HG03354 (cell line): Measurements from ENCODE around the gene EFHB.
"Not testable (repeated sequence)": the region's sequence is repeated elsewhere in the genome, so short reads cannot be mapped to it uniquely, and the experiment has no call there.

Experiments used
- ATAC-seq: cut with Tn5 transposase; IDR thresholded peaks from one replicate; pipeline ENCODE4 v1.9.1; 2021; ENCODE audit warnings: mild to moderate bottlenecking; ENCODE audit not compliant: unreplicated experiment, poor library complexity, severe bottlenecking

EFHB gene

GRCh38 chr3:19931767-19932188 is 2.2 kb downstream of the EFHB start:
- peak; percentile 63 for ATAC-seq

DNA sequence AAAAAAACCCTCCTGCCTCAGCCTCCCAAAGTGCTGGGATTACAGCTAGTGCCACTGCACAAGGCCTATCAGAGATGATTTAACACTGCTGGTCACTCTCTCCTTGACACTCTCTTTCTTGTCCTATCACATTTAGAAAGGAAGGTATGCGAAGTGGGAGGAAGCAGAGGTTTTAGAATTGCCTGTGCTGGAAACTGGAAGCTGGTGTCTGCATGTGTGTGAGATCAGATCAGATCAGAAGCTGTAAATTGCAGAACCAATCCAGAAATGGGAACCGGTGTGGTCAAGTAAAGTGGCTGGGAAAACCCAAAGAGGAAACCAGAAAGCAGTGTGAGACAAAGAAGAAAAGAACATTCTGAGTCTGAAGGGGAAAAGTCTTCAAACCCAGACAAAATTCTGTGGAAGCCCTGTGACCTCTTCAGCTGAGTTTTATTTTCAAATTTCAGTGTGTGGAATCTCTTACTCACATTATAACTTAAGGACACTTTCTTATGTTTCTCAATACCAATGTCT is 2.8 kb downstream of the EFHB start:
- ATAC-seq, result peak; percentile 62

DNA sequence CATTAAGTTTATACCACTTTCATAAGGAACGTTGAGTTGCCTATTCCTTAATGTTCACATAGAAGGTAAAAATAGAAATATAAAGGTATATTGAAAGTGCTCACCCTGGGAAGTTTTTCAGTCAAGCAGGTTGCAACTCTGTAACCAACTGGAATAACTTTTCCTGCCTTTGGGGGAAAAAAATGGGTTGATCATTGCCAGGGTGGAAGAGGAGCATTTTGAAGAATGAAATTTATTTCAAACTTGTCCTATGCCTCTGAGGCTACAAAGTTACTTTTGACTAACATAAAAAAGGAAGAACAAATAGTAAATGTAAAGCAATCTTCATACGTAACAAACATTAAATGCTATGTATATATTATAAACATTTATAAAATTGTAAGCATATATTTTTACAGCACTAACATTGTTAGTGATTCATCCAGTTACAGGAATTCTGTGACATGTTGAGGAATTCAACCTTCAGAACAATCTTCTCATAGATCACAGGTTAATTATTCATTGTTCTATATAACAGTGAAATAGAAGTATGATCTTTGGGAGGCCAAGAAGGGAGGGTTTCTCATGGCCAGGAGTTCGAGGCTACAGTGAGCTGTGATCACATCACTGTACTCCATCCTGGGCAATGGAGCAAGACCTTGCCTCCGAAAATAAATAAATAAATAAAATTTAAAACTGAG is 13.5 kb downstream of the EFHB start:
- ATAC-seq, result no peak

GRCh38 chr3:19917167-19917566 is 16.9 kb downstream of the EFHB start:
- no peak for ATAC-seq

- ATAC-seq, result no peak
Observed at GRCh38 chr3:19911452-19911851, 22.6 kb downstream of the EFHB start.

DNA sequence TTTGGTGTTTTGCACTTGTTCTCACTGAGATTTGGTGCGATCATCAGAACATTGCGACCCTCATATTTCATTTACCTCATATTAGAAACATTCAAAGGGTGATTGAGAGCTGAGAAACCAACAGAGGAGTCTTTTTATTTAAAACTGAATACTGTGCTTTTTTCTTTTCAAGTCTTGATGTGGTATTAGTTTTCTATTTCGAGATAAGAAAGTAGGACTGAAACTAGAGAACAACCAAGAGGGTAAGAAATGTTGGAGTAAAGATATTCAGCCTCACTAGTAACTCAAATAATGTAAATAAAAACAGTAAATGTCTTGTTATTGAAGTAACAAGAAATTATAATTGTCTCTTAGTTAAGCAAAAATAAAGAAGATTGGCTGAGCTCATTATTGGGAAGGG is 26.5 kb downstream of the EFHB start:
- no peak for ATAC-seq

- no peak for ATAC-seq
Observed at GRCh38 chr3:19903649-19904048, 30.4 kb downstream of the EFHB start.

DNA sequence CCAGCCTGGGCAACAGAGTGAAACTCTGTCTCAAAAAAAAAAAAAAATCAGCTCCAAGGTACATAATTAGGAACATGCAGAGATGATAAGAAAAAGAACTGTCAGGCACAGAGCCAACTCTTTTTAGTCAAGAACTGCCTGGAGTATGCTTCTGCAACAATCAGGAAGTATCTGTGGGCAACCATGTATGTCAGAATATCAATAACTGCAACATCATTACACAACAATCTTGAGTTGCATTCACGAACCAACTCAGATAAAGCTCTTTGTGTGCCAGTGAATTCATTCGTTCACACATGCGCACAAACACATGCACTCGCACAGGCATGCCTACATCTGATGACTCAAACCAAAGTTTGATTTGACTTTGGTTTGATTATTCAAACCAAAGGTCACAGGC is 32.1 kb downstream of the EFHB start:
- no peak for ATAC-seq

DNA sequence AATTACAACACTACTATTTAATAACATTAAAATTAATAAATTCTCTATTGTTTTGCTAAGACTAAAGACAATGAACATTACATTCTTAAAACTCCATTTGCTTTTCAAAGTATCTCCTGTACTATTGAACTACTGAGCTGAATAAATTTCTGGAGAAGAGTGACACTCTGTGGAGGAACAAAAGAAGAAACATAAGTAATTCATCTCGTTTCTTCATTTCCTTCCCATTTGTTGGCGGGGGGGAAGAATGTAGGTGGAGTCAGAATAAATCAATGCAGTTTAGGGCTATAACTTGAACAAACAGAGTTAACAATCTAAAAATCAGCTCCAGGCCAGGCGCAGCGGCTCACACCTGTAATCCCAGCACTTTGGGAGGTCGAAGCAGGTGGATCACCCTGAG is 32.7 kb downstream of the EFHB start:
- no peak for ATAC-seq

DNA sequence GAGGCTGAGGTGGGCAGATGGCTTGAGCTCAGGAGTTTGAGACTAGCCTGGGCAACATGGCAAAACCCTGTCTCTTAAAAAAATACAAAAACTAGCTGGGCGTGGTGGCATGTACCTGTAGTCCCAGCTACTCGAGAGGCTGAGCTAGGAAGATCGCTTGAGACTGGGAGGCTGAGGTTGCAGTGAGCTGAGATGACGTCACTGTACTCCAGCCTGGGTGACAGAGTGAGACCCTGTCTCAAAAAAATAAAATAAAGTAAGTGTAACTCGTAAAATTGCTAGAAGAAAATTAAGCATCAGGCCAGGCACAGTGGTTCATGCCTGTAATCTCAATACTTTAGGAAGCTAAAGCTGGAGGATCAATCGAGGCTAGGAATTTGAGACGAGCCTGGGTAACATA is 34.2 kb downstream of the EFHB start:
- ATAC-seq, result not testable (repeated sequence)

DNA sequence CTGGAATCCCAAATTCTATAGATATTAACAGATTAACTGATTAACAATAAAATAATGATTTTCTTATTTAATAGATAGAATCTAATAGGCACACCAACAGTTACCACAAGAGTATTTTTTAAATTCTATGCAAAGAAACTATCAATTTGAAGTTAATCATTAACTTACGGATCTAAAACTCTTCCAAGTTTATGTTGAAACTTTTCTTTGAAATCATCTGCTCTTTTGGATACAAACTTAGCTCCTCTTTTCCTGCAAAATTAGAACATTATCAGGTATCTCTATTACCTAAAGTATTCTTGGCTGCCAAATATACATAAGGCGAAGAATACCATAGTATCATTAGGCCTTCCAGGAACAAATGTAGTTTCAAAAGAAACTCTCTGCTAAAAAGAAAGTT is 34.8 kb downstream of the EFHB start:
- ATAC-seq, result no peak

GRCh38 chr3:19898721-19899120 is 35.3 kb downstream of the EFHB start:
- no peak for ATAC-seq

DNA sequence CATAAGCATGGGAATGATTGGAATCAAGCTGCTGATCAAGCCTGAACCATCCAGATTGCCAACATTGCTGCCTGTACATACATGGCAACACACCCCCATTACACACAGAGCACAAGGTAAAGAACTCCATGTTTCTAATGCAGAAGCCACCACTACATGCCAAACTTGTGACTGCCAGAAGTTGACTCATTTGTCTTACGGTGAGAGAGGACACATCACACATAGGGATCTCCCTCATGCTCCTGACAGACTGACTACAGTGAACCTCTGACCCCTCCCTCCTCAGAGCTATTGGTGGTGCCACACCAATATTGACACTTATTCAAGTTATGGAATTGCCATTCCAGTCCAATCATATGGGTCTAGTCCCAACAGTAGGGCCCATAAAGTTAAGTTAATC is 42.3 kb downstream of the EFHB start:
- ATAC-seq, result no peak

DNA sequence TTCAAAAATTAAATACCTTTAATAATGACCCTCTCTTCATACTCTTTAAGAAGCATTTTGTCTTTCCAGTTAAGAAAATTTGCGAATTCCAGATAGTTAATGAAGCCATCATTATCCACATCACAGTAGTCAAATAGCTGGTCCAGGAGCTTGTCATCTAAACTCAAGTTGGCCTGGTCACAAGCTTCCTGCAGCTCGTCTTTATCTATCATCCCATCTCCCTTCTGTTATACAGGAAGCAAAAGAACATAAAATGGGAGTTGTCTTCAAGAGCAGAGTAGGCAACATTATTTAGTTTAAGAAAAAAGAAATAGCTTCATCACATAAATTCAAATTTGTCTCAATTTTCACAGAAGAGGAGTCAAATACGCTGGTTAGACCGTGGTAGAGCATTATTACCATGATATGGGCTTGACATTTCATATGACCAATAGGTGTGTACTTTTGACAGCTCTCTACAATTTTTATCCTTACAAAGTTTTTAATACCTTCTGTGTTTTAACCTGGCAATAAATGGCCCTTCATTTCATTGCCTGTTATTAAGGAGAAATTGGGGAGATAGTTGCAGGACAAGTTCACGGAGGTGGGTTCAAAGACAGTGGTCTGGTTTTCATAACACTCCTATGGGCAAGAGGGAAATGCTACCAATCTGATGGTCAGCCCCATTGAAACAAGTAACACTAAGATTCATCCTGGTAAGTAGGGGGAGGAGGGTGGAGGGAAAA is 45.4 kb downstream of the EFHB start:
- no peak for ATAC-seq

- not testable (repeated sequence) for ATAC-seq
Observed at GRCh38 chr3:19887122-19887521, 46.9 kb downstream of the EFHB start.

DNA sequence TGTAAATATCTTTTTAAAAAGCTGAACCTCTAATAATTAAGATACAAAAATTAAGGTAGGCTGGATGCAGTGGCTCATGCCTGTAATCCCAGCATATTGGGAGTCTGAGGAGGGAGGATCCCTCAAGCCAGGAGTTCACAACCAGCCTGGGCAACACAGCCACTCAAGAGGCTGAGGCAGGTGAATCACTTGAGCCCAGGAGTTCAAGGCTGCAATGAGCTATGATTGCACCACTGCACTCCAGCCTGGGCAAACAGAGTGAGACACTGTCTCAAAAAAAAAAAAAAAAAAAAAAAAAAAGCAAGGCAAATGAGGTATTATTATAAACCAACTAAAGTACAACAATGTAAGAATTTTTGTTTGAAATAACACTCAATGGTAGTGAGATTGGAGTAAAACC is 47.6 kb downstream of the EFHB start:
- no peak for ATAC-seq

- ATAC-seq, result peak; percentile 72
Observed at GRCh38 chr3:19885468-19885867, 48.5 kb downstream of the EFHB start.

DNA sequence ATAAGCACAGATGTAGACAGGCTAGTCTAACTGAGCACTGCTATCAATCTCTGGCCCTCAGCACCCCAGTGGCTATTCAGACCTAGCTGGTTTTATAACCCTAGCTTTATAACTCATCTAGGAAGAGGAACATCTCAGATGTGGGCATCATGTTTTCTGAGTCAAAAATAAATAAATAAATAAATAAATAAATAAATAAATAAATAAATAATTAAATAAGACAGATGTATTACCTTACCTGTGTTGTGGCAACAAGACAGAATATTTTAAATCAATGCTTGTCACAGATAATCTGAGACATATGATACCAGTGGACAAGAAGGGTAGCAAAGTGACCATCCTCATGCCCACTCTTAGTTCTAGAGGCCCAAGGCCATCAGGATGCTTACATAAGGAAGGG is 52.2 kb downstream of the EFHB start:
- no peak for ATAC-seq

GRCh38 chr3:19881036-19881435 is 53.0 kb downstream of the EFHB start:
- ATAC-seq, result no peak

GRCh38 chr3:19877656-19878055 is 56.4 kb downstream of the EFHB start:
- no peak for ATAC-seq

DNA sequence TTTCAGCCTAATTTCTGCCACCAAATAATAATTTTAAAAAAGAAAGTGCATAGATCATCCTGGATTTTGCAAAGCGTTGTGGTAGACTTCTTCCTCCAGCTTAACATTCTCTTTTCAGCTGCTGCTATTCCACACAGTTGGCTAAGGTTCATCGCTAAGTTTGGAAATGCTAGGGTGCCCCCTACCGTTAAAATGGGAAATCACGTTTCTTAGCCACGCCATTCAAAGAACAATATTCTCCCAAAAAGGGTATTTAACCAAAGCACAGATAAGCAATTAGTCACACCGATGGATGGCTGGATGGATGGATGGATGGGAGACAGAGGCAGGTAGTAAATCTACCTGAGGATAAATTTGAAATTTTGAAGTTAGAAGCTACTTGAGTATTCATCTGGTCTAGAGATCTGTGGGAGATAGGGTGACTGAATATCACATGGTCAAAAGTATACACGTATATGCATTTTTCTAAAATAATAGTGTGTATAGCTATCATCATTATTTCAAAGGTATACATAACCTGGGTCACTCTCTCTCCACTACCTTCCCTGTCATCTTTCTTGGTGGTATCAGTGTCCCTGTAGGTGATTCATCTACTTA is 67.2 kb downstream of the EFHB start:
- ATAC-seq, result peak; percentile 92
